GM23338 (cell line): ENCODE data around the gene DNAH9.

ENCODE experiments used
- CREB1 ChIP-seq: fragments of 250-450 bp; sonication (Bioruptor Pico); IDR thresholded peaks from 2 replicates; pipeline ENCODE4 v1.5.0; 2020; ENCODE audit warnings: low read depth, mild to moderate bottlenecking, moderate library complexity
- EZH2 ChIP-seq: fragments of 200-600 bp; sonication (generic); IDR thresholded peaks from one replicate; pipeline ENCODE4 v1.8.0; 2017; ENCODE audit warnings: antibody characterized with exemption, mild to moderate bottlenecking, low read depth; ENCODE audit not compliant: unreplicated experiment
- EZH2phosphoT487 ChIP-seq: fragments of 200-600 bp; sonication (generic); IDR thresholded peaks from one replicate; pipeline ENCODE4 v1.8.1; 2018; ENCODE audit warnings: antibody characterized with exemption; ENCODE audit not compliant: unreplicated experiment
- JUNB ChIP-seq: IDR thresholded peaks from one replicate; pipeline ENCODE4 v1.6.1; 2016; ENCODE audit warnings: antibody characterized with exemption; ENCODE audit not compliant: unreplicated experiment
- POLR2AphosphoS5 ChIP-seq: IDR thresholded peaks from 2 replicates; pipeline ENCODE4 v1.6.1; 2016; ENCODE audit warnings: antibody characterized with exemption, low read depth
- ZNF114 ChIP-seq: fragments of 250-450 bp; sonication (Bioruptor Pico); IDR thresholded peaks from 2 replicates; pipeline ENCODE4 v1.5.0; 2020; ENCODE audit warnings: mild to moderate bottlenecking, moderate library complexity
- TF ChIP-seq, protein P1 (sequence below), 2 experiments: fragments of 200-600 bp in 1 of 2; sonication (generic) in 1 of 2; conservative IDR thresholded peaks; 2 replicates each; pipeline versions ENCODE4 v1.5.1 to v1.6.1; 2016 to 2017; ENCODE audit warnings: antibody characterized with exemption in 2 of 2, low read depth in 2 of 2, mild to moderate bottlenecking in 2 of 2, moderate library complexity in 1 of 2
- TF ChIP-seq, protein P2 (sequence below): IDR thresholded peaks from 2 replicates; pipeline ENCODE4 v1.6.1; 2016; ENCODE audit warnings: antibody characterized with exemption
- TF ChIP-seq, protein P3 (sequence below): IDR thresholded peaks from one replicate; pipeline ENCODE4 v1.6.1; 2018; ENCODE audit warnings: antibody characterized with exemption; ENCODE audit not compliant: unreplicated experiment

DNA sequence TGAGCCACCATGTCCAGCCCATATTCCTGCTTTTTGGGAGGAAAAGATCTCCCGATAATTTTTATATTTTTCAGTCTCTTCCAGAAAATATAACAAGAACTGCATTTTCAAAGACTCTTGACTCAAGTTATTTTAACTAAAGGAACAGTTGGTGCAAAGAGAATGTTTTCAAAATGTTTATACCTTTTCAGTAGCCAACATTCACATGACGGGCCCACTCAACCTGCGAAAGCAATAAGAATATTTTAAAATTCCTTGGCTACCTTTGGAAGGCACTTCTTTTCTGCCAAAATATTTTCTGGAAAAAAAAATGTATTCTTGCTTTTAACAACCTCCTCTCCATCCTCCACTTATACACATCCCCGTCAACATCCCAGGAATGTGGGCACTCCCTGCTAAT lies 258.7 kb downstream of the DNAH9 start:
- TF ChIP-seq, protein P1, sequence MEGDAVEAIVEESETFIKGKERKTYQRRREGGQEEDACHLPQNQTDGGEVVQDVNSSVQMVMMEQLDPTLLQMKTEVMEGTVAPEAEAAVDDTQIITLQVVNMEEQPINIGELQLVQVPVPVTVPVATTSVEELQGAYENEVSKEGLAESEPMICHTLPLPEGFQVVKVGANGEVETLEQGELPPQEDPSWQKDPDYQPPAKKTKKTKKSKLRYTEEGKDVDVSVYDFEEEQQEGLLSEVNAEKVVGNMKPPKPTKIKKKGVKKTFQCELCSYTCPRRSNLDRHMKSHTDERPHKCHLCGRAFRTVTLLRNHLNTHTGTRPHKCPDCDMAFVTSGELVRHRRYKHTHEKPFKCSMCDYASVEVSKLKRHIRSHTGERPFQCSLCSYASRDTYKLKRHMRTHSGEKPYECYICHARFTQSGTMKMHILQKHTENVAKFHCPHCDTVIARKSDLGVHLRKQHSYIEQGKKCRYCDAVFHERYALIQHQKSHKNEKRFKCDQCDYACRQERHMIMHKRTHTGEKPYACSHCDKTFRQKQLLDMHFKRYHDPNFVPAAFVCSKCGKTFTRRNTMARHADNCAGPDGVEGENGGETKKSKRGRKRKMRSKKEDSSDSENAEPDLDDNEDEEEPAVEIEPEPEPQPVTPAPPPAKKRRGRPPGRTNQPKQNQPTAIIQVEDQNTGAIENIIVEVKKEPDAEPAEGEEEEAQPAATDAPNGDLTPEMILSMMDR (conservative IDR thresholded peaks at IDR 0.05; ENCODE audit: low read depth in 2 of 2): no peak
- TF ChIP-seq, protein P2, sequence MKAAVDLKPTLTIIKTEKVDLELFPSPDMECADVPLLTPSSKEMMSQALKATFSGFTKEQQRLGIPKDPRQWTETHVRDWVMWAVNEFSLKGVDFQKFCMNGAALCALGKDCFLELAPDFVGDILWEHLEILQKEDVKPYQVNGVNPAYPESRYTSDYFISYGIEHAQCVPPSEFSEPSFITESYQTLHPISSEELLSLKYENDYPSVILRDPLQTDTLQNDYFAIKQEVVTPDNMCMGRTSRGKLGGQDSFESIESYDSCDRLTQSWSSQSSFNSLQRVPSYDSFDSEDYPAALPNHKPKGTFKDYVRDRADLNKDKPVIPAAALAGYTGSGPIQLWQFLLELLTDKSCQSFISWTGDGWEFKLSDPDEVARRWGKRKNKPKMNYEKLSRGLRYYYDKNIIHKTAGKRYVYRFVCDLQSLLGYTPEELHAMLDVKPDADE: no peak
- TF ChIP-seq EZH2phosphoT487 (no peak), POLR2AphosphoS5 (no peak), JUNB (no peak), EZH2 (no peak), CREB1 (CRISPR knock-in tag) (no peak), ZNF114 (no peak)
- TF ChIP-seq, protein P3, sequence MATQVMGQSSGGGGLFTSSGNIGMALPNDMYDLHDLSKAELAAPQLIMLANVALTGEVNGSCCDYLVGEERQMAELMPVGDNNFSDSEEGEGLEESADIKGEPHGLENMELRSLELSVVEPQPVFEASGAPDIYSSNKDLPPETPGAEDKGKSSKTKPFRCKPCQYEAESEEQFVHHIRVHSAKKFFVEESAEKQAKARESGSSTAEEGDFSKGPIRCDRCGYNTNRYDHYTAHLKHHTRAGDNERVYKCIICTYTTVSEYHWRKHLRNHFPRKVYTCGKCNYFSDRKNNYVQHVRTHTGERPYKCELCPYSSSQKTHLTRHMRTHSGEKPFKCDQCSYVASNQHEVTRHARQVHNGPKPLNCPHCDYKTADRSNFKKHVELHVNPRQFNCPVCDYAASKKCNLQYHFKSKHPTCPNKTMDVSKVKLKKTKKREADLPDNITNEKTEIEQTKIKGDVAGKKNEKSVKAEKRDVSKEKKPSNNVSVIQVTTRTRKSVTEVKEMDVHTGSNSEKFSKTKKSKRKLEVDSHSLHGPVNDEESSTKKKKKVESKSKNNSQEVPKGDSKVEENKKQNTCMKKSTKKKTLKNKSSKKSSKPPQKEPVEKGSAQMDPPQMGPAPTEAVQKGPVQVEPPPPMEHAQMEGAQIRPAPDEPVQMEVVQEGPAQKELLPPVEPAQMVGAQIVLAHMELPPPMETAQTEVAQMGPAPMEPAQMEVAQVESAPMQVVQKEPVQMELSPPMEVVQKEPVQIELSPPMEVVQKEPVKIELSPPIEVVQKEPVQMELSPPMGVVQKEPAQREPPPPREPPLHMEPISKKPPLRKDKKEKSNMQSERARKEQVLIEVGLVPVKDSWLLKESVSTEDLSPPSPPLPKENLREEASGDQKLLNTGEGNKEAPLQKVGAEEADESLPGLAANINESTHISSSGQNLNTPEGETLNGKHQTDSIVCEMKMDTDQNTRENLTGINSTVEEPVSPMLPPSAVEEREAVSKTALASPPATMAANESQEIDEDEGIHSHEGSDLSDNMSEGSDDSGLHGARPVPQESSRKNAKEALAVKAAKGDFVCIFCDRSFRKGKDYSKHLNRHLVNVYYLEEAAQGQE: no peak
